A549 (cell line): ENCODE data around the gene MAMDC4. TPM values are rescaled to one million over a fixed set of nuclear protein-coding genes. Genes with fewer than 3 reads are reported as not detected.

Experiments
- ATAC-seq, 2 experiments: fragments of 200-7000 bp in 1 of 2; fragments of >200 bp in 1 of 2; cut with Nextera tagmentation in 1 of 2; cut with Tn5 transposase in 1 of 2; 3 replicates each; pipeline versions ENCODE4 v1.8.0 to v1.9.1; 2018 to 2020; ENCODE audit warnings: mild to moderate bottlenecking in 1 of 2, moderate library complexity in 1 of 2
- CTCF ChIA-PET: fragments of 300-600 bp; sonication (Branson Sonifier 250); formaldehyde crosslinking; extraction: SDS; loops from one replicate; lab custom pipeline; 2021; ENCODE audit warnings: antibody characterized with exemption, inconsistent platforms; lab: Yijun Ruan, JAX
- POLR2A ChIA-PET: fragments of 350-600 bp; formaldehyde crosslinking; extraction: SDS; loops from one replicate; lab custom pipeline; 2021; ENCODE audit warnings: antibody characterized with exemption, inconsistent platforms; lab: Yijun Ruan, JAX
- DNase-seq, 2 experiments: peaks; one replicate each; pipeline versions ENCODE4 v3.0.0 to v3.0.0-alpha.2; 2011 to 2016; ENCODE audit warnings: low read depth in 1 of 2, low spot score in 1 of 2
- FAIRE-seq: peaks from 2 replicates; lab custom pipeline; 2011; peaks lifted over from hg19 to GRCh38; lab: Jason Lieb, UNC
- H3K27ac ChIP-seq, 2 experiments: fragments of >200 bp; sonication (Bioruptor Twin); formaldehyde crosslinking; 3 replicates each; pipeline ENCODE4 v1.5.1; 2016 to 2017
- H3K4me1 ChIP-seq: fragments of >200 bp; sonication (Bioruptor Twin); formaldehyde crosslinking; 3 replicates; pipeline ENCODE4 v1.6.1; 2016
- H3K4me2 ChIP-seq: fragments of >200 bp; sonication (Bioruptor Twin); formaldehyde crosslinking; 3 replicates; pipeline ENCODE4 v1.6.1; 2016
- H3K4me3 ChIP-seq: fragments of >200 bp; sonication (Bioruptor Twin); formaldehyde crosslinking; 3 replicates; pipeline ENCODE4 v1.5.1; 2016
- H3K9me3 ChIP-seq: fragments of >200 bp; sonication (Bioruptor Twin); formaldehyde crosslinking; 3 replicates; pipeline ENCODE4 v1.6.1; 2016
- BCL3 ChIP-seq: fragments of >200 bp; sonication (Bioruptor Twin); formaldehyde crosslinking; IDR thresholded peaks from 3 replicates; pipeline ENCODE4 v1.6.1; 2016
- CBX8 ChIP-seq: fragments of 200-600 bp; sonication (generic); IDR thresholded peaks from 2 replicates; pipeline ENCODE4 v1.6.1; 2016
- CEBPB ChIP-seq, 2 experiments: fragments of >200 bp in 1 of 2; sonication (Bioruptor Twin) in 1 of 2; formaldehyde crosslinking in 1 of 2; IDR thresholded peaks; 2 replicates each; pipeline ENCODE4 v1.6.1; 2012 to 2016
- ESRRA ChIP-seq: fragments of 150-350 bp; IDR thresholded peaks from 2 replicates; pipeline ENCODE4 v1.6.1; 2014; ENCODE audit warnings: mild to moderate bottlenecking, low read length, borderline replicate concordance
- HOXB13 ChIP-seq: fragments of 250-450 bp; sonication (Bioruptor Pico); IDR thresholded peaks from 2 replicates; pipeline ENCODE4 v1.5.0; 2020; ENCODE audit warnings: low read depth, mild to moderate bottlenecking, moderate library complexity
- JUN ChIP-seq, 2 experiments: fragments of >200 bp; sonication (Bioruptor Twin); formaldehyde crosslinking; IDR thresholded peaks; 2 replicates in 1 of 2; 3 replicates in 1 of 2; pipeline ENCODE4 v1.6.1; 2016 to 2017
- MYC ChIP-seq: IDR thresholded peaks from 2 replicates; pipeline ENCODE4 v1.6.1; 2012; ENCODE audit warnings: mild to moderate bottlenecking, inconsistent platforms, low read length, improper control_type of control experiment, borderline replicate concordance
- NPAS2 ChIP-seq: fragments of 250-450 bp; sonication (Bioruptor Pico); IDR thresholded peaks from 2 replicates; pipeline ENCODE4 v1.8.0; 2022; ENCODE audit warnings: mild to moderate bottlenecking, moderate library complexity, borderline replicate concordance
- PBX3 ChIP-seq: IDR thresholded peaks from 2 replicates; pipeline ENCODE4 v1.6.1; 2012
- RAD21 ChIP-seq, 2 experiments: fragments of >200 bp in 1 of 2; sonication (Bioruptor Twin) in 1 of 2; formaldehyde crosslinking in 1 of 2; IDR thresholded peaks in 1 of 2; conservative IDR thresholded peaks in 1 of 2; 2 replicates in 1 of 2; 3 replicates in 1 of 2; pipeline ENCODE4 v1.6.1; 2012 to 2018; ENCODE audit warnings: inconsistent platforms in 1 of 2
- REST ChIP-seq: fragments of 200-600 bp; sonication (generic); IDR thresholded peaks from 2 replicates; pipeline ENCODE4 v1.6.1; 2016; ENCODE audit warnings: antibody characterized with exemption, mild to moderate bottlenecking, moderate library complexity
- ZFP36 ChIP-seq: fragments of 450-650 bp; IDR thresholded peaks from 2 replicates; pipeline ENCODE4 v1.6.1; 2014; ENCODE audit warnings: borderline replicate concordance; ENCODE audit not compliant: partially characterized antibody
- WGBS: methylation state at CpG from one replicate; pipeline ENCODE4 v1.1.6; 2017; ENCODE audit errors: missing lambda C conversion rate; 5-methylcytosine and 5-hydroxymethylcytosine counted together
- polyA plus RNA-seq, 4 experiments: library from polyadenylated mRNA; depleted of rRNA in 3 of 4; stranded (reverse); fragments of >200 nt; fragmentation: RNase III in 1 of 4; extraction: RNeasy Plus Mini Kit Qiagen cat#74134 plus additional on column Dnase treatment in 1 of 4; gene quantifications; 2 replicates in 3 of 4; 3 replicates in 1 of 4; pipeline ENCODE4 v1.2.3, GENCODE V29; 2011 to 2017

The MAMDC4 gene
- polyA plus RNA-seq, 2 of the 4 experiments (the other 2 are of a cell fraction) = 1.3 to 7.3 TPM

- no peak for TF ChIP-seq REST
- TF ChIP-seq PBX3 = no peak
Observed at GRCh38 chr9:136896027-136896426, 43.9 kb downstream of the MAMDC4 start (continued).

GRCh38 chr9:136898483-136899100, 46.4 kb downstream of the MAMDC4 start:
- Histone ChIP-seq H3K27ac (peak overlapping the region; percentile 96; a peak in 4 of 6 replicates), H3K4me2 (peak overlapping the region; percentile 10), H3K9me3 (no peaks in the 10 kb centered on the region), H3K4me3 (no peak overlapping the region), H3K4me1 (peaks cover 74% of the 10 kb centered on the region)
- ChIA-PET POLR2A (interaction anchor here (0.8 to 2.7 kb wide), 6 partner anchors 12 to 171 kb away, joined by 3 to 21 read pairs (median 4); partner anchors contain the start of genes EDF1, PHPT1 and TRAF2), CTCF (interaction anchor here (0.6 to 10.7 kb wide), 22 partner anchors 9 to 137 kb away, joined by 3 to 139 read pairs (median 4); partner anchors contain the start of genes AJM1, C8G, FBXW5 and TRAF2)
- WGBS = 85% methylated on average over 21 of the region's 21 CpGs
- no peak for TF ChIP-seq ESRRA
- 0 out of 5 replicates have a peak, but pooled peaks of 1 of the 2 experiments have one; percentile 0 for TF ChIP-seq JUN (IDR thresholded peaks at IDR 0.05)
- no peak for TF ChIP-seq CEBPB (IDR thresholded peaks at IDR 0.05)
- no peak for TF ChIP-seq CBX8
- TF ChIP-seq MYC = no peak
- FAIRE-seq (no peak), ATAC-seq (no peak), DNase-seq (no peak)

GRCh38 chr9:136899196-136899595, 47.0 kb downstream of the MAMDC4 start:
- Histone ChIP-seq H3K9me3 (no peaks in the 10 kb centered on the region), H3K27ac (peak overlapping the region; percentile 96), H3K4me1 (peaks cover 80% of the 10 kb centered on the region)
- FAIRE-seq (no peak), DNase-seq (peak; percentile 43 to 74)
- no peak for TF ChIP-seq ZFP36
- TF ChIP-seq RAD21 (conservative IDR thresholded peaks at IDR 0.05 in 1 of 2, IDR thresholded peaks at IDR 0.05 in 1 of 2) = 0 out of 5 replicates have a peak, but pooled peaks of 1 of the 2 experiments have one; percentile 21
- TF ChIP-seq, all 56 proteins: peak for 1
- ChIA-PET CTCF (interaction anchor here (1.2 to 10.7 kb wide), 16 partner anchors 8 to 136 kb away, joined by 3 to 139 read pairs (median 5); partner anchors contain the start of genes AJM1, C8G, FBXW5 and TRAF2), POLR2A (interaction anchor here (0.8 to 2.7 kb wide), 6 partner anchors 13 to 171 kb away, joined by 3 to 21 read pairs (median 4); partner anchors contain the start of genes EDF1, PHPT1 and TRAF2)
- WGBS = 36% methylated on average over 9 of the region's 9 CpGs
- Histone ChIP-seq H3K4me3 (no peak overlapping the region), H3K4me2 (peak overlapping the region; percentile 10)
- peak in 1 of 2 experiments; percentile 14; a peak in 2 of 6 replicates for ATAC-seq

- peak overlapping the region; percentile 96 for H3K27ac ChIP-seq
- FAIRE-seq (no peak), DNase-seq (no peak), ATAC-seq (no peak)
- POLR2A ChIA-PET = interaction anchor here (4.2 kb wide), 1 partner anchor 16 kb away, joined by 108 read pairs; the partner anchor contains the start of gene TRAF2
- no peak overlapping the region for H3K4me3 ChIP-seq
- 72% methylated on average over 10 of the region's 10 CpGs for whole genome bisulfite sequencing
- no peaks in the 10 kb centered on the region for H3K9me3 ChIP-seq
- H3K4me1 ChIP-seq = peaks cover 82% of the 10 kb centered on the region
- TF ChIP-seq BCL3 (no peak), ZFP36 (peak; percentile 55), NPAS2 (CRISPR knock-in tag) (no peak), HOXB13 (CRISPR knock-in tag) (no peak), REST (no peak)
- CTCF ChIA-PET = interaction anchor here (0.9 to 10.7 kb wide), 6 partner anchors 14 to 129 kb away, joined by 4 to 139 read pairs (median 4); partner anchors contain the start of gene TRAF2
- peak overlapping the region; percentile 81 for H3K4me2 ChIP-seq
Observed at GRCh38 chr9:136900556-136900955, 48.4 kb downstream of the MAMDC4 start.
